Keratinocyte (primary cell): ENCODE results near the gene ANKRD55. TPM values are rescaled to one million over a fixed set of nuclear protein-coding genes. Genes with fewer than 3 reads are reported as not detected.

Experiments used
- DNase-seq: peaks from one replicate; pipeline ENCODE4 v3.0.0-alpha.2; 2011; ENCODE audit warnings: low read depth, missing footprints, low spot score
- FAIRE-seq: peaks from 2 replicates; lab custom pipeline; 2011; peaks lifted over from hg19 to GRCh38; lab: Jason Lieb, UNC
- H2AFZ ChIP-seq: 2 replicates; pipeline ENCODE4 v1.6.0; 2012; ENCODE audit warnings: low read length, control low read depth, inconsistent platforms; ENCODE audit not compliant: control insufficient read depth
- H3K27ac ChIP-seq: 2 replicates; pipeline ENCODE4 v1.5.1; 2011; ENCODE audit warnings: low read length; ENCODE audit not compliant: control insufficient read depth, insufficient read depth
- H3K27me3 ChIP-seq: 3 replicates; pipeline ENCODE4 v1.6.0; 2011; ENCODE audit warnings: low read length; ENCODE audit not compliant: control insufficient read depth, insufficient read depth; ENCODE audit errors: extremely low read depth
- H3K36me3 ChIP-seq, 2 experiments: 2 replicates in 1 of 2; 3 replicates in 1 of 2; pipeline ENCODE4 v1.5.1; 2011; ENCODE audit warnings: low read length in 2 of 2, mild to moderate bottlenecking in 1 of 2; ENCODE audit not compliant: control insufficient read depth in 2 of 2, insufficient read depth in 2 of 2; ENCODE audit errors: extremely low read depth in 1 of 2
- H3K4me1 ChIP-seq: 3 replicates; pipeline ENCODE4 v1.5.1; 2011; ENCODE audit warnings: low read length; ENCODE audit not compliant: control insufficient read depth, insufficient read depth; ENCODE audit errors: extremely low read depth
- H3K4me2 ChIP-seq: 3 replicates; pipeline ENCODE4 v1.6.0; 2011; ENCODE audit warnings: low read depth, low read length; ENCODE audit not compliant: control insufficient read depth, insufficient read depth; ENCODE audit errors: extremely low read depth
- H3K4me3 ChIP-seq, 3 experiments: fragments of 200-600 bp in 1 of 3; sonication (generic) in 1 of 3; 2 replicates in 2 of 3; 3 replicates in 1 of 3; pipeline ENCODE4 v1.5.1; 2011 to 2016; ENCODE audit warnings: low read length in 3 of 3, mild to moderate bottlenecking in 3 of 3, control low read depth in 2 of 3, inconsistent platforms in 1 of 3, low read depth in 1 of 3, mixed read lengths in 1 of 3, mixed run types in 1 of 3, moderate library complexity in 1 of 3; ENCODE audit not compliant: control insufficient read depth in 2 of 3, insufficient read depth in 2 of 3; ENCODE audit errors: extremely low read depth in 1 of 3
- H3K79me2 ChIP-seq: 2 replicates; pipeline ENCODE4 v1.6.0; 2012; ENCODE audit warnings: low read length; ENCODE audit not compliant: control insufficient read depth, insufficient read depth
- H3K9ac ChIP-seq: 3 replicates; pipeline ENCODE4 v1.6.0; 2011; ENCODE audit warnings: low read length; ENCODE audit not compliant: control insufficient read depth, insufficient read depth; ENCODE audit errors: extremely low read depth
- H3K9me1 ChIP-seq: 3 replicates; pipeline ENCODE4 v1.6.0; 2011; ENCODE audit warnings: low read length; ENCODE audit not compliant: control insufficient read depth, insufficient read depth; ENCODE audit errors: extremely low read depth
- H3K9me3 ChIP-seq: 2 replicates; pipeline ENCODE4 v1.5.1; 2012; ENCODE audit warnings: low read depth, low read length; ENCODE audit not compliant: control insufficient read depth
- H4K20me1 ChIP-seq: 3 replicates; pipeline ENCODE4 v1.6.0; 2011; ENCODE audit warnings: low read length; ENCODE audit not compliant: control insufficient read depth, insufficient read depth; ENCODE audit errors: extremely low read depth
- EZH2 ChIP-seq: IDR thresholded peaks from one replicate; pipeline ENCODE4 v1.6.1; 2012; ENCODE audit warnings: inconsistent platforms, mild to moderate bottlenecking, low read length, moderate library complexity
- dilution Hi-C: fragments of 300-500 bp; cut with MboI; formaldehyde crosslinking; loops from one replicate; pipeline ENCODE4 v1.7.0; 2020; ENCODE audit warnings: low sequenced_read_pairs; ENCODE audit not compliant: extremely low pct_ligation_motif_present
- polyA plus RNA-seq, 5 experiments: library from polyadenylated mRNA; depleted of rRNA in 3 of 5; stranded (reverse) in 3 of 5; stranded (forward) in 1 of 5; unstranded in 1 of 5; fragments of >200 nt; gene quantifications; 1 replicate in 1 of 5; 2 replicates in 3 of 5; 3 replicates in 1 of 5; pipeline versions ENCODE4 v1.2.1 to v1.2.3, GENCODE V29; 2011 to 2012; ENCODE audit warnings: missing spikeins in 2 of 5, low read depth in 1 of 5, low replicate concordance in 1 of 5
- TF ChIP-seq, protein P1 (sequence below), 3 experiments: IDR thresholded peaks in 1 of 3; conservative IDR thresholded peaks in 1 of 3; optimal IDR thresholded peaks in 1 of 3; 2 replicates in 2 of 3; 3 replicates in 1 of 3; pipeline versions ENCODE3 to v1.5.1; 2011; ENCODE audit warnings: low read length in 3 of 3, mild to moderate bottlenecking in 3 of 3, moderate library complexity in 2 of 3, control low read depth in 1 of 3, inconsistent platforms in 1 of 3; ENCODE audit not compliant: insufficient read depth in 2 of 3; ENCODE audit errors: extremely low read depth in 1 of 3

The ANKRD55 gene
- polyA plus RNA-seq, 1 donor (not counting 4 experiments of a cell fraction or from before 2014, with no cell fraction given) = not detected

DNA sequence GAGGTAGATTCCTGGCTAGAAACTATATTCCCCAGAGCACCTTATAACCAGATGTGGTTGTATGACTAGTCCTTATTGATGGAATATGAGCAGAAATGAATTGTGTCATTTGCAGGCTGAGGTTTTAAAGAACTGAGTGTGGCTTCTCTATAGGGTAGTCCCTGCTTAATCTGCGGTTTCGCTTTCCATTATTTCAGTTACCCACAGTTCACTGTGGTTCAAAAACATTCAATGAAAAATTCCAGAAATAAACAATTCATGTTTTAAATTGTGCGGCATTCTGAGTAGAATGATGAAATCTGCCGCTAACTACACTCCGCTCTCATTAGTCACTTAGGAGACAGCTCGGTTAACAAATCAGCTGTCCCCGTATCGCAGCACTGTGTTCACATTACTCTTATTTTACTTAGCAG is 65.1 kb downstream of the ANKRD55 start:
- Histone ChIP-seq H2AFZ (no peak overlapping the region), H3K36me3 (no peaks in the 10 kb centered on the region), H3K4me2 (no peak overlapping the region), H3K9ac (no peak overlapping the region), H3K9me1 (no peaks in the 10 kb centered on the region), H3K27ac (no peak overlapping the region), H3K27me3 (no peaks in the 10 kb centered on the region), H3K4me3 (no peak overlapping the region), H3K9me3 (no peaks in the 10 kb centered on the region), H3K4me1 (no peaks in the 10 kb centered on the region), H3K79me2 (no peaks in the 10 kb centered on the region), H4K20me1 (no peaks in the 10 kb centered on the region)
- dilution Hi-C loops = no loop called here
- no peak for FAIRE-seq
- TF ChIP-seq, protein P1, sequence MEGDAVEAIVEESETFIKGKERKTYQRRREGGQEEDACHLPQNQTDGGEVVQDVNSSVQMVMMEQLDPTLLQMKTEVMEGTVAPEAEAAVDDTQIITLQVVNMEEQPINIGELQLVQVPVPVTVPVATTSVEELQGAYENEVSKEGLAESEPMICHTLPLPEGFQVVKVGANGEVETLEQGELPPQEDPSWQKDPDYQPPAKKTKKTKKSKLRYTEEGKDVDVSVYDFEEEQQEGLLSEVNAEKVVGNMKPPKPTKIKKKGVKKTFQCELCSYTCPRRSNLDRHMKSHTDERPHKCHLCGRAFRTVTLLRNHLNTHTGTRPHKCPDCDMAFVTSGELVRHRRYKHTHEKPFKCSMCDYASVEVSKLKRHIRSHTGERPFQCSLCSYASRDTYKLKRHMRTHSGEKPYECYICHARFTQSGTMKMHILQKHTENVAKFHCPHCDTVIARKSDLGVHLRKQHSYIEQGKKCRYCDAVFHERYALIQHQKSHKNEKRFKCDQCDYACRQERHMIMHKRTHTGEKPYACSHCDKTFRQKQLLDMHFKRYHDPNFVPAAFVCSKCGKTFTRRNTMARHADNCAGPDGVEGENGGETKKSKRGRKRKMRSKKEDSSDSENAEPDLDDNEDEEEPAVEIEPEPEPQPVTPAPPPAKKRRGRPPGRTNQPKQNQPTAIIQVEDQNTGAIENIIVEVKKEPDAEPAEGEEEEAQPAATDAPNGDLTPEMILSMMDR (optimal IDR thresholded peaks at IDR 0.05 in 1 of 3, IDR thresholded peaks at IDR 0.05 in 1 of 3, conservative IDR thresholded peaks at IDR 0.05 in 1 of 3; ENCODE audit: extremely low read depth in 1 of 3, insufficient read depth in 2 of 3, low read length in 3 of 3) = no peak
- no peak for TF ChIP-seq EZH2
- no peak for DNase-seq

DNA sequence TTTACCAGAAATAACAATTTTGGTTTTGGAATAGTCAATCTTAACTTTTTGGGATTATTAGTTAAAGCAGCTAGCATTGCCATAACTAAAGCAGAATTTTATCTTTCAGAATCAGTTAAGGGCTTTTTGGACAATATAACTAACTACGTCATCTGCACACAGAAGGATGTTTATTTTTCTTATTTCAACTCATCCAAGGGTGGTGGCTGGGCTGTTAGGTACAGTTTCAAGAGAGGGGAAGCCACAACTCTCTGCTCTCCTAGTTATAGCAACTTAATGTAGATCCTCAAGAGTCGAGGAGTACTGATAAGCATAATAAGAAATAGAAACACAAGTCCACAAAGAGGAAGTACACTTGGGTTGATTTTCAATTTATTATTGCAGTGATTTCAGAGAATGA is 65.6 kb downstream of the ANKRD55 start:
- DNase-seq = no peak
- Histone ChIP-seq H3K27me3 (no peaks in the 10 kb centered on the region), H3K9ac (no peak overlapping the region), H3K36me3 (no peaks in the 10 kb centered on the region), H3K4me3 (no peak overlapping the region), H3K9me3 (no peaks in the 10 kb centered on the region), H4K20me1 (no peaks in the 10 kb centered on the region), H3K9me1 (no peaks in the 10 kb centered on the region), H3K4me2 (no peak overlapping the region), H3K27ac (no peak overlapping the region), H2AFZ (no peak overlapping the region), H3K4me1 (no peaks in the 10 kb centered on the region), H3K79me2 (no peaks in the 10 kb centered on the region)
- TF ChIP-seq, protein P1 (optimal IDR thresholded peaks at IDR 0.05 in 1 of 3, IDR thresholded peaks at IDR 0.05 in 1 of 3, conservative IDR thresholded peaks at IDR 0.05 in 1 of 3; ENCODE audit: extremely low read depth in 1 of 3, insufficient read depth in 2 of 3, low read length in 3 of 3) = no peak
- no peak for TF ChIP-seq EZH2
- no peak for FAIRE-seq
- dilution Hi-C loops = no loop called here
